OCI-M2 (cell line): ENCODE results near the gene CEP120.
"Not testable (repeated sequence)": the region's sequence is repeated elsewhere in the genome, so short reads cannot be mapped to it uniquely, and the experiment has no call there.

ENCODE experiments used
- DNase-seq: peaks from one replicate; lab custom pipeline; 2025; ENCODE audit not compliant: unreplicated experiment; lab: John Stamatoyannopoulos, UW

CEP120 gene

DNA sequence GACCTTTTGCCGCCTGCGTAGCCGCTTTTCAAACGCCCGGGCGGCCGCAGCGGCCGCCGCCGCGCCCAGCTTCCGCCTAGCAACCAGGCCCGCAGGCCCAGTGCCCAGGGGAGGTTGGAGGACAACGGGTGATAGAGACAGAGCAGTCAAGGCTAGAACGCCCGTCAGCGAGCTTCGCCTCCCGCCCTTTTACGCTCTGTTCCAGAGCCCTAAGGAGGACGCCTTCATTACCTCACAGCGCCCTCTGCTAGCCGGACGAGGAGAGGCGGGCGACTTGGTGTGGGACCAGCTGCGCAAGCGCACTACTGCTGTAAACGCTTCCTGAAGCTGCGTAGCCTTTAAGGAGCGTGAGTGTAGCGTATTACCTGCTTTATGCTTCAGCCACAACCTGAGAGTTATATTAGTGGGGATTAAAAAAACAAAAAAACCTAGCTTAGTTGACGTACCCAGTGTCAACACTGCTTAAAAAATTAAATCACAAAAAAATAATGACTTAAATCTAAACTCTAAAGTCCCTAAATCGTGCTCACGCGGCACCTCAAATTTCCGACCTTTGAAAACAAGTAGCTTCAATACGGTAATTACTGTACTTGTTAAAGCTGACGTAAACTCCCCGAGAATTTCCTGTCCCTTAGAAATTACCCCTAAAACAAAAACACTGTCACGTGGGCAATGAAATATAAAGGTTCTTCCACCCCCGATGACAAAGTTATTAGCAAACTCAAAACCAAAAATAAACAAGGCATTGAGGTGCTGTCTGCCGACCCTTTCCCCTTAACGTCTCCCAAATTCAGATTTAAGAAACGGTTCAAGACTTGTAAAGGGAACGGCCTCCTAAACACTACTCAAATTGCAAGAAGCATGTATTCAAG is at the start of gene CEP120:
Gene CEP120, minus strand, starts transcription at position 126 of the 872 bp plus-strand sequence. CDS start 405 bp downstream, outside the sequence.
- peak; percentile 94 for DNase-seq

DNA sequence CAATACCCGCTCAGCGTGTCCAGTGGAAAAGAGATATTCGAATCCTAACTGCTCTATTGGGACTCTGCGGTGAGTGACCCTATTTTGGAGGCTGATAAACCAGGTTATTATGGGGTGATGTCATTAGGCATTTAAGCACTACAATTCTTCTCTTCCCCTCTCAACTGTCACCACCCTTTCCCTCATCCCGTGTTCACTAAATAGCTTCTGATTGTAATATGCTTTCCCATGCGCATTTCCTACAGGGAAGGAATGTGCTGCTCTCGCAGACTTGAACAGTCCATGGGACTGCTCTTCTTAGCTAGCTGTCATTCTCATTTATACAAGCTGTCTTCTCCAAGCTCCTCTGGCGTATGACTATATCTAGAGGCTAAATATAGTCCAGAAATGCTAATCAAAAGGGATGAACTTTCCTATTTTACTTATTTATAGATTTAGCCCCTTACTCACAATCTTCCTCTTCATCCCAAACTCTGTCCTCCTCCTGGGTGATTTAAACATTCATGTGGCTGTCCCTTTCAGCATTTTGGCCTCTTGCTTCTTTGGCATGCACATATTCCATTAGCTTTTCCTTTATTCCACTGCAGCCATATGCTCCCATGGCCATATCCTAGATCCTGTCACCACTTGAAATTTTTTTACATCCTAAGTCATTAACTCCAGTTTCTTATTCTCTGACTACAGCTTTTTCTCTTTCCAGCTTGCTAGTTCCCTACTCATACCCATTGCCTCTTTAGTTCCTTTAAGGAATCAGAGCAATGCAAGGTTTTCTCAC is 49.1 kb upstream of the CEP120 start:
- DNase-seq = no peak

DNA sequence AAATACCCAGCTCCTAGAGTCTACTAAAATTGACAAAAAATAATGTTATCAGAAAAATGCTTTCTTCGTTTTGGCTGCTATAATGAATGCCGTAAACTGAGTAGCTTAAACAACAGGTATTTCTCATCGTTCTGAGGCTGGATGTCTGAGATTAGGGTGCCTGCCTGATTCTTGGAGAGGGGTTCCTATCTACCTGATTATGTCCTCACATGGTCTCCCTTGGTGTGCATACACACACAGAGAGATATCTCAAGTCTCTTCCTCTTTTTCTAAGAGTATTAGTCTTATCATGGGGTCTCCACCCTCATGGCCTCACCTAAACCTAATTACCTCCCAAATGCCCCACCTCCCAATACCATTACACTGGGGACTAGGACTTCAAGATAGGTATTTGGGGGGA is 48.2 kb upstream of the CEP120 start:
- no peak for DNase-seq

DNA sequence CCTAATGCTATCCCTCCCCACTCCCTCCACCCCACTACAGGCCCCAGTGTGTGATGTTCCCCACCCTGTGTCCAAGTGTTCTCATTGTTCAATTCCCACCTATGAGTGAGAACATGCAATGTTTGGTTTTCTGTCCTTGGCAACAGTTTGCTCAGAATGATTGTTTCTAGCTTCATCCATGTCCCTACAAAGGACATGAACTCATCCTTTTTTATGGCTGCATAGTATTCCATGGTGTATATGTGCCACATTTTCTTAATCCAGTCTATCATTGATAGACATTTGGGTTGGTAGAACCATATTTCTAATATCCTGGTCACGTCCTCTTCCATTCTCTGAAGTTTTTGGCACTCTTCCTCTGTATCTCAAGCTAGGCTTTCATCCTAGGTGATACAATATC is 43.6 kb upstream of the CEP120 start:
- not testable (repeated sequence) for DNase-seq

DNA sequence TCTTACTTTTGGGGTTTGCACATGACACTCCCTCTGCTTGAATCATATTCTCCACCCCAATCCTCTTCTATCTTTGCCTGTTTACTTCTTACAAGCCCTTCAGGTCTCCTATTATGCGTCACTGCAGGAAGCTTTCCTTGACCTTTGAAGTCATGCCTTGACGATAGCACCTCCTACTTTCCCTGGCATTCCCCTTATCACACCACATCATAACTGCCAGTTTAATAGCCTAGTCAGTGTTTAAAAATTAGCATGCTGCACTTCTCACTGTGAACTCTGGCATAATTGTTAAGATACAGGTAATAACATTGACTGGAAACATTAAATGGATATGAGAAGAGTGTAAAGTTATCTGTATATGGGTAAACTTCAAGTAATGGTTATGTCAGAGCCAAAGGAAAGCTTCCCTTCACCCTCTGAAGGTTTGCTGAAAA is 37.1 kb upstream of the CEP120 start:
- DNase-seq = no peak

DNA sequence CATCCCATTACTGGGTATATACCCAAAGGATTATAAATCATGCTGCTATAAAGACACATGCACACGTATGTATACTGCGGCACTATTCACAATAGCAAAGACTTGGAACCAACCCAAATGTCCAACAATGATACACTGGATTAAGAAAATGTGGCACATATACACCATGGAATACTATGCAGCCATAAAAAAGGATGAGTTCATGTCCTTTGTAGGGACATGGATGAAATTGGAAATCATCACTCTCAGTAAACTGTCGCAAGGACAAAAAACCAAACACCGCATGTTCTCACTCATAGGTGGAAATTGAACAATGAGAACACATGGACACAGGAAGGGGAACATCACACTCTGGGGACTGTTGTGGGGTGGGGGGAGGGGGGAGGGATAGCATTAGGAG is 35.8 kb upstream of the CEP120 start:
- not testable (repeated sequence) for DNase-seq

DNA sequence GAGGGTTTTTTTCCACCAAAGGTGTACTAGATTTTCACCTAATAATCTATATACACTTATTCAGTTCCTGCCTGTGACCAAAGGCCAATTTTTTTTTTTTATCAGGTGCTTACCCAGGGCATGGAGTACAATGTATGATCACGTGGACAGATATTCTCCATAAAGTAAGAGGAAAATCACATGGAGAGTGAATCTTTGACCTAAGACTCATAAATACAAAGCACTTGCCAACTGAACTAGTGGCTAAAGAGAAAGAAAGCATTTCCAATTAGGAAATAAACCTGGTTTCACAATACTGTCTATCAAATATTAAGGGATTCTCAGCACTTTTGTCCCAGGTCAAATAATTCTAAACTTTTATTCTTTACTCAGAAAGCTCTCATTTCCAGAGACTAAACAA is 33.0 kb upstream of the CEP120 start:
- DNase-seq = no peak

DNA sequence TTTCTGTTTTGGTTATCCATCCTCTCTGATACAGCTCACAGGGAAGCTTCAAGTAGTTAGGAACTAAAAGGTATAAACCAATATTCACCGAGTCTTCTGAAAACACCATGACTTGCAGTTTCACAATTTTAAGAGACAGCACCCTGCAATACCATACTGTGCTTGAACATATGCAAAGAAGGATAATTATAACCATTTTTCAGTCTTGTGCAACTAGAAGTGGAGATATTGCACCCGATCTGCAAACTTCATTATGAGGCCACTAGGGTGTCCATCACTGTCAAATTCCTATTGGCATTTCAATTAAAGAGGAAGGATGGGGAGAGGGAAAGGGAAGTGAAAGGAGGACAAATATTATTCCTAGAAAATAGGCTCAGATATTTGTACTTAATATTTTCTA is 32.4 kb upstream of the CEP120 start:
- no peak for DNase-seq

DNA sequence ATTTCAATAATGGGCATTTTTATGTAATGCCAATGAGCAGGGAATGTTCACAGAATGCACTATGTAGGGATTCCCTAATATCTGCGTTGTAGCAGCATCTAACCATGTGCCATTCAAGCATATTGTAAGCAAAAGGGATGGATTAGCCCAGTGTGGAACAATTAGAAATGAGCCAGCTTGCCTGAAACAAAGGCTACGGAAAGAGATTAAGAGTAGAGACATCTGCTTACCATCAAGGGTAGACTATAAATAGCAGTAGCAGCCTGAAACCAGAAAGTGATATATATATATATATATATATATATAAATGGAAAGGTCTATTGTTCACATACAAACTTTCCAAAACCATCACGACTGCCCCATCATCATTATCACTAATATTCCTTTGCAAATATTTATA is 31.9 kb upstream of the CEP120 start:
- no peak for DNase-seq

DNA sequence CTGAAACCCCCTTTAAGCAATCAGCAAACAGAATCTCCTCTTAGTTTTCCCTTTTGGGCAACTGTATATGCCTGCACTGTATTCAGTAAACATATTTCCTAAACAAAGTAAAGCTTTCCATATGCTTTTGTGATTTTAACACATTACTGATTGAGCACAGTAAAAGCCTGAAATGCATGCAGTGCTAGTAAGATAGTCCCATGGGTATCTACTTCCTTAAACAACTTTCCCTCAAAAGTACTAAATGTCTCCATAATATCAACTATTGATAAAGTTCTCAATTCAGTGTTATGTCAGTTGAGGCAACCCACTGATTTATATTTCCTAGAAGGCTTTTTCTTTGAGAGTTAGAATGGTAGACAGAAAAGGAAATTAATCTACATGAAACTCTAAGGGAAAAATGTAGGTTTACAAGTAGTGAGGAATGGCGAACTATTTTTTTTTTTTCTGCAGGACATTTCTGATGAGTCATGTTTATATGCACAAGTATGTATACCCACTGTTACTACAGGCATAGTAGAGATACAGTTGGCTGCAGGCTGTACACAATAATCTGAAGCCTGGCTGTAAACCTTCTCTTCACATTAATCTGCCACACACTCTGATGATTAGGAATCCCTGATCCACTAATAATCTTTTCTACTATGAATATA is 31.2 kb upstream of the CEP120 start:
- DNase-seq = no peak

DNA sequence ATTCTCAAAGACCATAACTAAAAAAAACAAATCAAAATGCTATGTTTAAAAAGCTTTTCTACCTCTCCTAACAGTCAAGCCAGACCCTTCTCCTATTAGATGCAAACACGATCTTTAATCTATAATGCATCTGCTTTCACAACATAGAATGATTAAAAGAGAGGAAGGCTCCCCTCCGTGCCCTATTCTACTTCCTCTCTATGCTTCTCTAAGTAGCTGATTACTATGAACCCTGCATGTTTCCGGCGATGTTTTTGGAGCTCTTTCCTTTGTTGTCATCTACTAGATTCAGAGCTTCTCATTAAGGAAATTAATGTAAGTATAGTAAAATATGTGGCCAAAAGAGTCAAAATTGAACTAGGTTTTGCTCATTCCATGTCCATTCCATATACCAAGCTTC is 29.2 kb upstream of the CEP120 start:
- no peak for DNase-seq

DNA sequence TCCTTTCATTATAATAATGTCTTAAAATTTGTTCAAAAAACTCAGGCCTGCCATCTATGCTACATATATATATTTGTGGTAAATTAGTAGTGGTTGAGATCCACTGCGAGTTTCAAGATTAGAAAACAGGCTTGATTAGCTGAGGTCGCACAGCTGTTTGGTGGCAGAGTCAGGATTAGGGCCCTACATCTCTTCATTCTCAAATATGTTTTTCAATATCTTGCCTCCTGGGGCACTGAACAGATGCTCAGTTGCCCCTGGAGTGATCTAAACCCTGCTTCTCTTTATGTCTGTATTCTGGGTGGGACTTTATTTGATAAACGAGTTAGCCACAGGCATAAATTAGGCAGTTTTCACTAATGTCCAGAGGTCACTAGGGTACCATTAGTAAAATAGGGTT is 27.8 kb upstream of the CEP120 start:
- no peak for DNase-seq

DNA sequence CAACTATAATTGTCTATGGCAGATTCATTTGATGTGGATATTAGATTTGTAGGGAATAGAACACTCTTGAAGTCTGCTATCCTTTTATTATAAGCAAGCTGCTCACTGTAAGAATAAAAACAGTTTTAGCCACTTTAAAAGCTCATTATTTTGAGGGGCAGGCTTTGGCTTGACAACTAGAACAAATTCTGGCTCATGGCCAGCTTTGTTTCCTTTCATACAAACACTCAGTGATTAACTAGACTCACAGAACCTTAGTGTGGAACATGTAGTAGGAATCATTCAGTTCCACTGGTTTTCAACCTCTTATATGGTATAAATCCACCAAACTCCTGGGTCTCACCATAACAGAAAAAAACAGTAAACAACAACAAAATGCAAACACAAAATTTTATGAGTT is 27.4 kb upstream of the CEP120 start:
- no peak for DNase-seq

DNA sequence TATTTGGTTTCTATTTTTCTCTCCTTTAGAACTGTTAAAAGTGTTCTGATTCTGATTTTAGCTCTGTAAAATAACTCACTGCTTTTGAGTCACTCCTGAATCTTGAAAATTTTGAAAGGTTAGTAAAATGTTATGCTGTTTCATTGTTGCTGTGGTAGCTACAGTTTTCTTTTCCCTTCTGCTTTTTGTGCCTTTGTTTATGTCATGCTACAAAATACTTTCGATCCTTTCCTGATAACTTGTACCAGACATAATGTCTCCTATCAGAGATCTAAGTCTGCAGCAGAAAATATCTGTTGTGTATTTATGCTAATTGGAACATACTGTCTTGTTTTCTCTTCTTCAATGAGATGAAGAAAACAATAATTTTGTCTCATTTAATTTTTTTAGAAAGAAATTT is 26.9 kb upstream of the CEP120 start:
- no peak for DNase-seq

DNA sequence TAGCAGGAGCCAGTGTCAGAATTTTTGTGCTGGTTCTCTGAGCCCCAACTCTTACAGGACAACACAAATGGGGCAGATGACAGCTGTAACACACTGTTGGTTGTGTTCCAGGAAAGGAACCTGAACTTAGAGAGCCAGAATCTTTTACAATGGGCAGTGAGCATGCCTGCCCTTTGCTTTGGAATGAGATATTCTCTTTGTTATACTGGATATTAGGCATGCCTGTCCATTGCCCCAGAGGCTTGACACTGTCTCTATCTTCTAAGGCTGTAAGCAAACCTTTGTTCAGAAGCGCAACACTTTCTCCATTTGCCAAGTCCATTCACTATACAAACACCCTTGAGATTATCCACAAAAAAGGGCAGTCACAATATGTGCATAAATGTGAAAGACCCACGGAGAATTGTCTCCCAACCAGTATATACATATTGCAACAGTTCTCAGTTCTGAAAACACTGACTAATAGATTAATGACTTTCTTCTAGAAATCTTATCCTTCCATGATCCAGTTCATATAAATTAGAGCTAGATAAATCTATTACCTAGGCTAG is 26.3 kb upstream of the CEP120 start:
- DNase-seq = no peak

DNA sequence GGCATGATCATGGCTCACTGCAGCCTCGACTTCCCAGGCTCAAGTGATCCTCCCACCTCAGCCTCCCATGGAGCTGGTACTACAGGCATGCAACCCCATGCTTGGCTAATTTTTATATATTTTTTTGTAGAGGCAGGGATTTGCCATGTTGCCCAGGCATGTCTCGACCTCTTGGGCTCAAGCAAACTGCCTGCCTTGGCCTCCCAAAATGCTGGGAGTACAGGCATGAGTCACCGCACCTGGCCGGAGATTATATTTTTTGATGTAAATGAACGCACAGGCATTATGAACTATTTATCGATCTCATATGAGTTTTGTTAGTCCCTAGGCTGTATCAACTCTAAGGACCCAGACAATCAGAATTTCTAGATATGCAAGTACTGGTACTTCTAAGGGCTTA is 25.5 kb upstream of the CEP120 start:
- DNase-seq = no peak

DNA sequence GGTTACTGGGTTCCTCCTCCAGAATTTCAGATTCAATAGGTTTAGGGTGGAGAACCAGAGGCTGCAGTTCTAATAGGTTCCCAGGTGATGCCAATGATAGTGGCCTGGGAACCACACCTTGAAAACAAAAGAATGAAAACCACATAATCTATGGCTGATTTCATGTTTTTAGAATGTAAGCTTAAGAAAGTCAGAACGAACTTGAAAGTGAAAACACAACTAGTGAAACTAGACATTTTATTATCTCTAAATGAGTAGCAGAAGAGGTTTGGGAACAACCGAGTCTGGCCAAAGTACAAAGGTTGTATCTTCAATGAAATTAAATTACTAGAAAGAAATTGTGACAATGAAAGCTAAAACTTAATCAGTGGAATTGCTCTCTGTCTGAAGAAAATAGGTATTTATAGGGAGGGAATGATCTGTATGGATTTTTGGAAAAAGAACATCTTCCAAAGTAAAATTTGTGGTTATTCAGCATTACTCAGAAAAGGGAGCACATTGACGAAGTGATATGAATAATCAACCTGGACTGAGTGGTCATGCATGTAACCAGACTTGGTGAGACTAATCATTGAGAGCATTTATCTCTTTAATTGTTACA is 24.9 kb upstream of the CEP120 start:
- no peak for DNase-seq

DNA sequence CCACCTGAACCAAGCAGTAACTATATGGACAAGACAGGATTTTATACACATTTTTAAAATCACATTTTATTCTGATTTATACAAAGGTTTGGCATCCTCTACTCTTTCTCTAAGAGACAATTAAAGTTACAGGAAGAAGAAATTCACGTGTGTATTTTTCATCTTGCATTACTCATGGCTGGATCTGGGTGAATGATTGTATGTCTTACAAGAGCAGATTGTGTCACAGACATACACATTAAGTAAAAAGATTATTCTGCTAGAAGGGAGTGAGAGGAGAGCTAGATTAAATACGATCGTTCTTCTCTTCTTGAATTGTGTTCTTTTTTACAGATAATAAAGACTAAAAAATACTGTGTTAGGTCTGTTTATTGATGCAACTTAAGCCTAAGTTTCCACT is 20.8 kb upstream of the CEP120 start:
- no peak for DNase-seq

DNA sequence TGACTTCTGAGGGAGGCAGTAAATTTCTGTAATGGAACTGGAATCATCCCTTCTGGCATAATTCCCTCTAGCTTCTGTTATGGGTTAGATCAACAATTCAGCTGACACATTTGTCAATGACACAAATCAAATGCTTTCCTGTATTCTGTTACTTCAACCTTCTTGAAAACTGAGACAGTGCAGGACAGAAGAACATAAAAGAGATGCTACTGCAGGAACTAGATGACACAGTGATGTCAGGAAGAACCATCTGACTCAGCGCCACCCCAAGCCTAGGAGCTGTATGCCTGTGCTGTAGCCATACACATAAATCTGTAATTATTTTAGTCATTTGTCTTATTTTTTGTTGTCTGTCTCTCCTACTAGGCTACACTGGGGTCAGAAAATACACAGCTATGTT is 18.2 kb upstream of the CEP120 start:
- no peak for DNase-seq

DNA sequence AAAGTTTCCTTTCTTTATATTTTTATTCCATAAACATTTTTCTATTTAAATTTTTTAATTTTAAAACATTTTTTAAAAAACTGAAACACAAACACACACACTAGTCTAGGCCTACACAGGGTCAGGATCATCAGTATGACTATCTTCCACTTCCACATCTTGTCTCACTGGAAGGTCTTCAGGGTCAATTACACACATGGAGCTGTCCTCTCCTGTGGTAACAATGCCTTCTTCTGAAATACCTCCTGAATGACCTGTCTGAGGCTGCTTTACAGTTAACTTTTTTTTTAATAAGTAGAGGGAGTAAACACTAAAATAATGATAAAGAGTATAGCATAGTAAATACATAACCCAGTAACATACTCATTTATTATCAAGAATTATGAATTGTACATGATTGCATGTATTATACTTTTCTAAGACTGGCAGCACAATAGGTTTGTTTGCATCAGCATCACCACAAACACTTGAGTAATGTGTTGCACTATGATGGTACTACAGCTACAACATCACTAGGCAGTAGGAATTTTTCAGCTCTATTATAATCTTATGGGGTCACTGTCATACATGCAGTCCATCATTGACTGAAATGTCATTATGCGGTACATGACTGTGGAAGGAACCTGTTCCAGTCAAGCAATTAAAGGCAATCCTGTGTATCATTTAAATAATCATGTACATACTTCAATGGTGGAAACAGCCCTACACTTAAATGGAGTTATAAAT is 17.4 kb upstream of the CEP120 start:
- no peak for DNase-seq
